H9 (cell line): ENCODE data around the gene SNUPN. TPM values are rescaled to one million over a fixed set of nuclear protein-coding genes. Genes with fewer than 3 reads are reported as not detected.

ENCODE experiments used
- DNase-seq: peaks from one replicate; pipeline ENCODE4 v3.0.0-alpha.2; 2017
- H2AFZ ChIP-seq: one replicate; pipeline ENCODE4 v1.6.1; 2013; ENCODE audit warnings: mild to moderate bottlenecking, low read length, control low read depth, moderate library complexity
- H2AK5ac ChIP-seq: 2 replicates; pipeline ENCODE4 v1.6.1; 2013; ENCODE audit warnings: low read length, control low read depth, mixed read lengths; ENCODE audit not compliant: insufficient read length
- H2BK120ac ChIP-seq: one replicate; pipeline ENCODE4 v1.6.1; 2013; ENCODE audit warnings: low read depth, mild to moderate bottlenecking, low read length, control low read depth, inconsistent platforms; ENCODE audit not compliant: poor library complexity, severe bottlenecking
- H2BK12ac ChIP-seq: 2 replicates; pipeline ENCODE4 v1.6.1; 2013; ENCODE audit warnings: low read length, control low read depth, mixed read lengths, low read depth; ENCODE audit not compliant: insufficient read length
- H2BK15ac ChIP-seq: 2 replicates; pipeline ENCODE4 v1.6.1; 2013; ENCODE audit warnings: low read depth, low read length, control low read depth
- H2BK20ac ChIP-seq: one replicate; pipeline ENCODE4 v1.6.1; 2013; ENCODE audit warnings: low read depth, mild to moderate bottlenecking, low read length, control low read depth, inconsistent platforms; ENCODE audit not compliant: poor library complexity, severe bottlenecking
- H2BK5ac ChIP-seq: 2 replicates; pipeline ENCODE4 v1.6.1; 2013; ENCODE audit warnings: low read length, control low read depth, mixed read lengths; ENCODE audit not compliant: insufficient read length
- H3K14ac ChIP-seq: 2 replicates; pipeline ENCODE4 v1.6.1; 2013; ENCODE audit warnings: low read length, control low read depth; ENCODE audit not compliant: insufficient read depth
- H3K18ac ChIP-seq: 2 replicates; pipeline ENCODE4 v1.6.1; 2013; ENCODE audit warnings: low read depth, mild to moderate bottlenecking, mixed read lengths, low read length, control low read depth; ENCODE audit not compliant: insufficient read length
- H3K23ac ChIP-seq: 2 replicates; pipeline ENCODE4 v1.6.1; 2013; ENCODE audit warnings: low read length, control low read depth, mixed read lengths, low read depth; ENCODE audit not compliant: insufficient read length
- H3K23me2 ChIP-seq: 2 replicates; pipeline ENCODE4 v1.6.1; 2013; ENCODE audit warnings: low read depth, mild to moderate bottlenecking, mixed read lengths, low read length, control low read depth; ENCODE audit not compliant: insufficient read length, poor library complexity, severe bottlenecking
- H3K27ac ChIP-seq: 2 replicates; pipeline ENCODE4 v1.5.1; 2013; ENCODE audit warnings: low read length, control low read depth, mixed read lengths, low read depth; ENCODE audit not compliant: insufficient read length
- H3K27me3 ChIP-seq: 2 replicates; pipeline ENCODE4 v1.6.1; 2013; ENCODE audit warnings: low read length, control low read depth, inconsistent platforms; ENCODE audit not compliant: insufficient read depth
- H3K4ac ChIP-seq: 2 replicates; pipeline ENCODE4 v1.6.1; 2013; ENCODE audit warnings: low read depth, mild to moderate bottlenecking, control low read depth, inconsistent platforms, low read length, moderate library complexity
- H3K4me1 ChIP-seq: 2 replicates; pipeline ENCODE4 v1.6.1; 2013; ENCODE audit warnings: low read length, control low read depth, inconsistent platforms; ENCODE audit not compliant: insufficient read depth
- H3K4me2 ChIP-seq: 2 replicates; pipeline ENCODE4 v1.6.1; 2013; ENCODE audit warnings: low read length, control low read depth, mixed read lengths; ENCODE audit not compliant: insufficient read length, insufficient read depth
- H3K56ac ChIP-seq: 2 replicates; pipeline ENCODE4 v1.6.1; 2013; ENCODE audit warnings: low read depth, mild to moderate bottlenecking, mixed read lengths, low read length, control low read depth; ENCODE audit not compliant: insufficient read length
- H3K79me1 ChIP-seq: 2 replicates; pipeline ENCODE4 v1.6.1; 2013; ENCODE audit warnings: low read depth, mild to moderate bottlenecking, moderate library complexity, low read length, control low read depth, inconsistent platforms; ENCODE audit not compliant: insufficient read depth, poor library complexity, severe bottlenecking
- H3K79me2 ChIP-seq: 2 replicates; pipeline ENCODE4 v1.6.1; 2013; ENCODE audit warnings: low read length, control low read depth, inconsistent platforms; ENCODE audit not compliant: insufficient read depth
- H3K9ac ChIP-seq: 2 replicates; pipeline ENCODE4 v1.6.1; 2013; ENCODE audit warnings: low read length, control low read depth, mixed read lengths; ENCODE audit not compliant: insufficient read length; ENCODE audit errors: extremely low read depth
- H3K9me3 ChIP-seq: one replicate; pipeline ENCODE4 v1.6.1; 2013; ENCODE audit warnings: low read depth, low read length, inconsistent platforms; ENCODE audit not compliant: control insufficient read depth
- H3T11ph ChIP-seq: one replicate; pipeline ENCODE4 v1.6.1; 2013; ENCODE audit warnings: mild to moderate bottlenecking, low read length, control low read depth, inconsistent platforms
- H4K20me1 ChIP-seq: one replicate; pipeline ENCODE4 v1.6.1; 2013; ENCODE audit not compliant: control insufficient read depth, insufficient read length, insufficient read depth
- H4K5ac ChIP-seq: 2 replicates; pipeline ENCODE4 v1.6.1; 2013; ENCODE audit warnings: low read depth, mild to moderate bottlenecking, mixed read lengths, low read length, control low read depth; ENCODE audit not compliant: insufficient read length
- H4K8ac ChIP-seq: replicated peaks from 2 replicates; pipeline ENCODE4 v1.6.1; 2013; ENCODE audit warnings: low read length, control low read depth, mixed read lengths, low read depth; ENCODE audit not compliant: insufficient read length
- H4K91ac ChIP-seq: 2 replicates; pipeline ENCODE4 v1.6.1; 2013; ENCODE audit warnings: low read depth, mild to moderate bottlenecking, moderate library complexity, mixed read lengths, low read length, control low read depth; ENCODE audit not compliant: insufficient read length
- H3K27ac Mint-ChIP-seq, 3 experiments: 2 replicates in 2 of 3; 3 replicates in 1 of 3; pipeline ENCODE4 v1.8.0; 2020 to 2021; ENCODE audit warnings: mixed read lengths in 3 of 3, mild to moderate bottlenecking in 1 of 3, moderate library complexity in 1 of 3
- H3K27me3 Mint-ChIP-seq: 2 replicates; pipeline ENCODE4 v1.8.0; 2021; ENCODE audit warnings: low read depth, mild to moderate bottlenecking, moderate library complexity, mixed read lengths
- H3K36me3 Mint-ChIP-seq, 3 experiments: 2 replicates in 2 of 3; 3 replicates in 1 of 3; pipeline ENCODE4 v1.8.0; 2020 to 2021; ENCODE audit warnings: low read depth in 3 of 3, mixed read lengths in 3 of 3; ENCODE audit not compliant: insufficient read depth in 1 of 3
- H3K4me1 Mint-ChIP-seq, 2 experiments: 2 replicates each; pipeline ENCODE4 v1.8.0; 2020; ENCODE audit warnings: mixed read lengths in 2 of 2
- H3K4me3 Mint-ChIP-seq, 2 experiments: 2 replicates in 1 of 2; 3 replicates in 1 of 2; pipeline ENCODE4 v1.8.0; 2020 to 2021; ENCODE audit warnings: mild to moderate bottlenecking in 2 of 2, mixed read lengths in 2 of 2, moderate library complexity in 1 of 2
- H3K9me3 Mint-ChIP-seq, 2 experiments: 2 replicates in 1 of 2; 3 replicates in 1 of 2; pipeline ENCODE4 v1.8.0; 2020; ENCODE audit warnings: mild to moderate bottlenecking in 2 of 2, mixed read lengths in 2 of 2, moderate library complexity in 1 of 2
- WGBS: extraction: QIAGEN DNeasy Blood & Tissue Kit; methylation state at CpG from one replicate; pipeline ENCODE4 v1.1.7; 2013; ENCODE audit warnings: missing lambda C conversion rate, low lambda C conversion rate, mixed read lengths; ENCODE audit not compliant: insufficient read length; ENCODE audit errors: extremely low coverage; 5-methylcytosine and 5-hydroxymethylcytosine counted together
- total RNA-seq: library from RNA; stranded (reverse); gene quantifications from 2 replicates; pipeline ENCODE4 v1.2.1, GENCODE V29; 2021
- TF ChIP-seq, protein P1 (sequence below): fragments of 200-600 bp; sonication (generic); conservative IDR thresholded peaks from 3 replicates; pipeline ENCODE4 v1.8.0; 2021; ENCODE audit warnings: antibody characterized with exemption, mild to moderate bottlenecking

Gene SNUPN
- total RNA-seq, 1 experiment from 2014 or later, result 32.7 TPM

DNA sequence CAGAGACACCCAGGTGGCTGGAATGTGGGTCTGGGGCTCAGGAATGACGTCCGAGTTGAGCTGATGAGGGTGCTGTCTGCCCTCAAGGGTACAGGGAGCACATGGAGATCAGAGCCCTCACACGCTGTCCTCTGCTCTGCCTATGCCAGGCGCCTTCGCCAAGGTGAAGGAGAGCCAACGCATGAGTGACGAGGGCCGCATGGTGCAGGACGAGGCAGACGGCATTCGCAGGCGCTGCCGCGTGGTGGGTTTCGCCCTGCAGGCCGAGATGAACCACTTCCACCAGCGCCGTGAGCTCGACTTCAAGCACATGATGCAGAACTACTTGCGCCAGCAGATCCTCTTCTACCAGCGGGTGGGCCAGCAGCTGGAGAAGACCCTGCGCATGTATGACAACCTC lies 31.3 kb upstream of the SNUPN start:
- Histone ChIP-seq H3K18ac (no peak overlapping the region), H2AK5ac (no peak overlapping the region), H3K14ac (no peak overlapping the region), H2BK120ac (no peak overlapping the region), H3K9me3 (no peaks in the 10 kb centered on the region), H3K4me2 (no peak overlapping the region), H4K20me1 (no peaks in the 10 kb centered on the region), H3K79me2 (no peaks in the 10 kb centered on the region), H2BK20ac (no peak overlapping the region), H3K27ac (no peak overlapping the region), H2AFZ (no peak overlapping the region), H4K5ac (no peak overlapping the region), H3K79me1 (no peaks in the 10 kb centered on the region), H4K91ac (no peak overlapping the region), H2BK12ac (no peak overlapping the region), H3T11ph (no peak overlapping the region), H3K4ac (no peak overlapping the region), H2BK15ac (no peak overlapping the region), H2BK5ac (no peak overlapping the region), H3K9ac (no peak overlapping the region), H3K4me1 (0 out of 2 replicates have a peak, but pooled peaks cover 2% of the 10 kb centered on the region), H3K56ac (no peak overlapping the region), H3K23me2 (no peaks in the 10 kb centered on the region), H4K8ac (no peak overlapping the region), H3K23ac (no peak overlapping the region), H3K27me3 (no peaks in the 10 kb centered on the region)
- DNase-seq, result no peak
- WGBS, result no CpG with 5 or more reads among the region's 22 CpGs
- Mint-ChIP-seq H3K27ac (peak overlapping the region in 2 of 3 experiments; percentile 34 to 64; a peak in 1 of 7 replicates), H3K4me3 (no peak overlapping the region), H3K4me1 (peaks cover 16 to 23% of the 10 kb centered on the region in 2 experiments), H3K27me3 (no peaks in the 10 kb centered on the region), H3K36me3 (peaks cover 18 to 44% (median 30%) of the 10 kb centered on the region in 3 experiments), H3K9me3 (no peaks in the 10 kb centered on the region)
- TF ChIP-seq, protein P1, sequence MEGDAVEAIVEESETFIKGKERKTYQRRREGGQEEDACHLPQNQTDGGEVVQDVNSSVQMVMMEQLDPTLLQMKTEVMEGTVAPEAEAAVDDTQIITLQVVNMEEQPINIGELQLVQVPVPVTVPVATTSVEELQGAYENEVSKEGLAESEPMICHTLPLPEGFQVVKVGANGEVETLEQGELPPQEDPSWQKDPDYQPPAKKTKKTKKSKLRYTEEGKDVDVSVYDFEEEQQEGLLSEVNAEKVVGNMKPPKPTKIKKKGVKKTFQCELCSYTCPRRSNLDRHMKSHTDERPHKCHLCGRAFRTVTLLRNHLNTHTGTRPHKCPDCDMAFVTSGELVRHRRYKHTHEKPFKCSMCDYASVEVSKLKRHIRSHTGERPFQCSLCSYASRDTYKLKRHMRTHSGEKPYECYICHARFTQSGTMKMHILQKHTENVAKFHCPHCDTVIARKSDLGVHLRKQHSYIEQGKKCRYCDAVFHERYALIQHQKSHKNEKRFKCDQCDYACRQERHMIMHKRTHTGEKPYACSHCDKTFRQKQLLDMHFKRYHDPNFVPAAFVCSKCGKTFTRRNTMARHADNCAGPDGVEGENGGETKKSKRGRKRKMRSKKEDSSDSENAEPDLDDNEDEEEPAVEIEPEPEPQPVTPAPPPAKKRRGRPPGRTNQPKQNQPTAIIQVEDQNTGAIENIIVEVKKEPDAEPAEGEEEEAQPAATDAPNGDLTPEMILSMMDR, result no peak
